NCI-H1417 (cell line): Measurements from ENCODE around the gene GIMAP4.
"Not testable (repeated sequence)": the region's sequence is repeated elsewhere in the genome, so short reads cannot be mapped to it uniquely, and the experiment has no call there.

Experiments
- DNase-seq, 3 experiments: peaks; one replicate each; lab custom pipeline; 2025; lab: John Stamatoyannopoulos, UW

The GIMAP4 gene

DNA sequence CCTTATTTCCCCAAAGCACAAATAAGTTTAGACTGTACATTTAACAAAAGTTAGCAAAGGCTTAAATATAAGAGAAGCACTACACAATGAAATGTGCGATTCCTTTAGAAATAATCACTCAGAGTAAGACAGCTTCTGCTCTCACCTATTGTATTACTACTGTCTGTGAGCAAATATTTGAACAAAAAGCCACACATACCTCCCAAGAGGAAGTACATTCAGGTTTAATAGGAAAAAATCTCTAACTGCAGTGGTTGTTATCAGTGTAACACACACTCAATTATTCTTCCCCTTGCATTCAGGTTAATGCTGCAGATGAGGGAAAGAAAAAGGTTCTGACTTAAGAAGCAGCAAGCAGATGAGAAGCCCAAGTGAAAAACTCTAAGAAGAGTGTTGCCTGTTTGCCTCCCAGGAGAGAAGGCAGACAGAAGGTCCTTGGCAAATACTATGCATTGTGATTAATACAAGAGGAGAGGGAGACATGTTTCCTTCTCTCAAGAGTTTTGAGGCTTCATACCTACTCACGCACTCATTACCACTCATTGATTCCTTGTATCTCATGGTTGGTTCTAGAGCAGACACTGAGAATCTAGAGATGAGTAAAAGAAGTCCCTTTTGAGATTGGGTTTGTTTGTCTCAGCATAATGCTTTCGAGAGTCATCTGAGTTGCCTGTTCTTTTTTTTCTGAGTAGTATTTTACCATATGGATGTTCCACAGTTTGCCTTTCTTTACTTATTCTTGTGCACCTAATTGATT is 13.6 kb downstream of the GIMAP4 start:
- DNase-seq = no peak

- DNase-seq = no peak
Observed at GRCh38 chr7:150585199-150585598, 18.0 kb downstream of the GIMAP4 start.

- no peak for DNase-seq
Observed at GRCh38 chr7:150586068-150586784, 19.0 kb downstream of the GIMAP4 start.

DNA sequence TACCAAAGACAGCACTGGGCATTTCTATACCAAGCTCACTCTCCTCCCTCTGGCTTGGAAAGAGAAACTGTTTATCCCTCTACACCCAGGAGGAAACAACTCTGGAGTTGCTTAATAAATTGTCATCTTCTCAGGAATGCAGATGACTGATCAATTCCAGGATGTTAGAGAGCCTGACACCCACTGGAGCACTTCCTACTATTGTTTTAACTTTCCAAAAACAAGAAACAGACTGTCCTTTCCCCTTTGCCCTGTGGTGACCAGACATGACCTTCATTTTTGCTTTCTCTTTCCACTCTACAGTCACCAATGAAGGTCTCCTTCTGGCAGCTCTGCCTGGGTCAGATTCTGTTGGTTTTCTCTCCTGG is 19.6 kb downstream of the GIMAP4 start:
- no peak for DNase-seq

DNA sequence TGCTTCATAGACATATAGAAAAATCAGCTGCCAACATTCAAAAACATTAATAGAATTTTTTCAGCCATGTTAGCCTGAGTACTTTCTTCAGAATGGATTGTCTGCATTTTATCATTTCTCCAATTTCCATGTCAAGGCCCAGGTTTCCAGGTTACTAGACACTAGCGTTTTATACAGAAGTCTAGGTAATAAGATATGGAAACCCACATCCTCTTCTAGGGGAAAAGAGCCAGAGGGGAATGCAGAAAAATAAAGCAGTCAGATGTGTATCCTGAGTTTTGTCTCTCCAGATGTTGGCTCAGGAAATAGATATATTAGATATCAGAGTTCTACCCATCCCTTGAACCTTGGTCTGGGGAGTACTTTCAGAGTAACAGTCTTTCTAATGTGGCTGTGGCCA is 20.4 kb downstream of the GIMAP4 start:
- DNase-seq = no peak

- DNase-seq = no peak
Observed at GRCh38 chr7:150594805-150595204, 27.6 kb downstream of the GIMAP4 start.

DNA sequence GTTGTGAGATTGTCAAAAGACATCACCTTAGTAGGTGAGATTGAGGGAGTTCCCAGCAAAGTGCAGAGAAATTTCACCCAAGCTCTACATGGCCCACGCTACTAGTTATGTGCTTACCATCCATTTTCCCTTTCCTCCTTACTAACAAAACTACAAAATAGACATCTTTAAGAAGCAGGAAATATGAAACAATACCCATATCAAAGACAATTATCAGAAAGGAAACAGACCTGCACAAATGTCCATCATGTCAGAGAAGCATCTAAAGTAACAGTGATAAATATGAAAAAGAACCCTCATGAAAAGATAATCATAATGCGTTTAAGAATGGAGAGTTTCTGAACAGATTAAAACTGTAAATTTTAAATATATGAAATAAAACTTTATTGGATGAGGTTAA is 28.2 kb downstream of the GIMAP4 start:
- DNase-seq = no peak

DNA sequence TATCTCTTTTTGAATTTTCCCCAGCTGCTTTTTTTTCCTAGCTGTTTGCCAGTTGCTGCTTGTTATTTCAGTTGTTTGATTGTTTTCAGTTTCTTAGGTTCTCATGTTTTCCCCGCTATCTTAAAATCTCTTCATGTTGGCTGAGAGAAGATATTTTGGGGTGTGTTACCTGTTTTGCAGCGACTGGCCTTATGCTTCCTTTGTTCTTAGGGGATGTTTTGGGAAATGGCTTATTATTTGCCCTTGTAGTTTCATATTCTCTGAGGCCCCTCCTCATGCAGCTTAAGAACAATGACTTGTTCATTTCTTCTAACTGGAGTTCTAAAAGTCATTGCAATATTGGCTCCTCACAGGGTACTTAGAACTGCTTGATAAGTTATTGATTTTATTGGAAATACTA is 36.4 kb downstream of the GIMAP4 start:
- not testable (repeated sequence) for DNase-seq

GRCh38 chr7:150610233-150610632 is 43.0 kb downstream of the GIMAP4 start:
- no peak for DNase-seq

GRCh38 chr7:150612925-150613324 is 45.7 kb downstream of the GIMAP4 start:
- DNase-seq = no peak

DNA sequence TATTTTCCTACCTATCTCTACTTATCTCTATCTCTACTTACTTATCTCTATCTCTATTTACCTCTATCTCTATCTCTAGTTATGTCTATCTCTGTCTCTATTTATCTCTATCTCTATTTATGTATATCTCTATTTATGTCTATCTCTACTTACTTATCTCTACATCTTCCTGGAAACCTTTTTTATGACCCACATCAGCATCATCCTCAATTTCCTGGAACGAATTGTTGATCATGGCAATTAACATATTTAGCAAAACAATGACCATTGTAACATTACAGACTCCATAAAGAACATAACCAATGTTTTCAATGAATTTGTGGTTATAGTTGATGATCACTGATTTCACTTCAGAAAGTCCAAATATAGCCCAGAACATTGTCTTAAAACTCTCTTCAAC is 46.7 kb downstream of the GIMAP4 start:
- no peak for DNase-seq

GRCh38 chr7:150614426-150614825 is 47.2 kb downstream of the GIMAP4 start:
- not testable (repeated sequence) for DNase-seq

DNA sequence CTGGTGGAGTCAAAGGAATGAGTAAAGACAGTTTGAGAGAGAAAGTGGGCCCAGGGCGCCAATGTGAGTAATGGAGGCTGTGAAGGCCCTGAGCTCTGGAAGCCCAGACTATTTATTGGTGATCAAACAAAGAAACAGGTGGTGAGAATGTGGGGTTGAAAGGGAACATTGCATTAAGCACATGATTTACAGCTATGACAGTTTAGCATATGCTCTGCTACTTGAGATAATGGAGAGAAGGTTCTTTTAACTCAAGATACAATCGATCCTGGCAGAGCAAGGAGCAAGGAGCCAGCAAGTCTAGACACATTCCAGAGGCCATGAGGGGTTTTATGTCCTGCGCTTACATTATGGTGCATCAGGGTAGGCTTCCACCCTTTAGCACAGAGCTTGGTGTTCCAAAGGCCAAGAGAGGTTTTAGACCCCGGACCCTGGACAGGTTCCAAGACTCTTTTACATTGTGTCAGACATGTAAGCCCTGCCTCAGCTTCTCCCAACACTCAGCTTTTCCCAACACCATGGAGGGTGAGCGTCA is 48.1 kb downstream of the GIMAP4 start:
- peak in 2 of 3 experiments; percentile 19 to 23 for DNase-seq

GRCh38 chr7:150620061-150620460 is 52.9 kb downstream of the GIMAP4 start:
- DNase-seq = no peak

DNA sequence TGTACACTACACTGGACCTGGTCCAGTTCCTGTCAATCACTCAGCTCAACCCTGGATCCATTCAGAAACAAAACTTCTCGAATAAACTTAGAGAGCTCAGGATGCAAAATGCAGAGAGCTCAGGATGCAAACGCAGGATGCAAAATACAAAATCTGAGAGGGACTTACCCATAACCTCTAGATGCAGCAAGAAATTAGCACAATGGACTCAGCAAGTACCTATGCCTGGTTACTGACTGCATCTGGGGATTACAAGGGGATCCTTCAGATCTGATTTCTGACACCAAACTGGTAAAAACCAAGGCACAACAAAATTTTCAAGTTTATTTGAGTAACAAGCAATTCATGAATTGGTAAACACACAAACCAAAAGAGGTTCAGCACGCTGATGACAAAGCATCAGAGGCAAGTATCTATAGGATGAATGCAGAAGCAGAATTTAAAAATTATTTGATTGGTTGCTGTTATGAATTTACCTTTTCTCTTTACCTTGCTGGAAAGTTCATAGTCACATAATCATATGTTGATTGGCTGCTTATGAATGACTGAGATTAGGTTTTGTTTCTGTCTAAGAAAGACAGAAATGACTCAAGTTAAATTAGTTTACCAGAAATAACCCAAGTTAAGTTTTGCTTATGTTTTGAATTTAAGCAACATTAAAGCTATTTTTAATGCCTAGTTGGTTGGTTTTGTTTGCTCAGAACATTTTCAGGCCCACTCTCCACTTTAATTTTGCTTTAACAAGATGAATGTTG is 53.6 kb downstream of the GIMAP4 start:
- DNase-seq = no peak

DNA sequence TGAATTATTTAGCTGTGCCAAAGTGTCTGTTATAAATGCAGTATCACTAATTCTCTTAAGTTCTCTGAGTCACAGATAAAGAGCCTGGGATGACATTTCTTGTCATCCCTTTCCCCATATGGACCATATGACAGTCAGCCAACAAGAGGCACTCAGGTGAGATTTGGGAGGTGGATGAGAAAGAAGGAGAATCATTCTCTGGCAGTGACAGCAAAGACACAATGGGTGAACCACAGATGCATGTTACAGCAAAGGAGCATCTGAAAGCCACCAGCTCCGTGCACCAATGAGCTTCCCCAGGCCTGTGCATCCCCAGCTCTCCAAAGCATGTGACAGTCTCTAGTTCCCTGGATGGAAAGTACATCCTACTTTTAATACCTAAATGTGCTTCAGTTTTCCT is 54.2 kb downstream of the GIMAP4 start:
- no peak for DNase-seq
